Endothelial cell of umbilical vein (primary cell): ENCODE results near the gene ITSN2. TPM values are rescaled to one million over a fixed set of nuclear protein-coding genes. Genes with fewer than 3 reads are reported as not detected.

Experiments
- BruUV-seq: library from RNA; stranded (reverse); fragments of 400-500 nt; replicated peaks from 2 replicates; lab custom pipeline; 2021; lab: Mats Ljungman, UMichigan
- CTCF ChIA-PET: fragments of 300-600, 350-600 bp; sonication (Branson Sonifier 250); formaldehyde crosslinking; loops from one replicate; lab custom pipeline; 2021; ENCODE audit warnings: antibody characterized with exemption, inconsistent platforms; lab: Charles Lee
- POLR2A ChIA-PET: fragments of 300-600, 350-600 bp; sonication (Branson Sonifier 250); formaldehyde crosslinking; loops from one replicate; lab custom pipeline; 2021; ENCODE audit warnings: antibody characterized with exemption, inconsistent platforms; lab: Charles Lee
- DNase-seq: peaks from one replicate; pipeline ENCODE4 v3.0.0-alpha.2; 2011; ENCODE audit warnings: low read depth, low spot score
- FAIRE-seq: peaks from 2 replicates; lab custom pipeline; 2011; peaks lifted over from hg19 to GRCh38; lab: Jason Lieb, UNC
- H2AFZ ChIP-seq: 2 replicates; pipeline ENCODE4 v1.6.0; 2012; ENCODE audit warnings: low read depth, low read length, control low read depth, inconsistent platforms
- H3K27ac ChIP-seq: 2 replicates; pipeline ENCODE4 v1.5.1; 2011; ENCODE audit warnings: low read depth, mild to moderate bottlenecking, control low read depth, low read length, moderate library complexity; ENCODE audit not compliant: insufficient read depth
- H3K27me3 ChIP-seq, 2 experiments: 2 replicates each; pipeline versions ENCODE4 v1.6.0 to v1.6.1; 2011; ENCODE audit warnings: low read length in 2 of 2, mixed read lengths in 1 of 2; ENCODE audit not compliant: control insufficient read depth in 2 of 2, insufficient read depth in 2 of 2
- H3K36me3 ChIP-seq, 2 experiments: 2 replicates in 1 of 2; 3 replicates in 1 of 2; pipeline ENCODE4 v1.5.1; 2011; ENCODE audit warnings: low read length in 2 of 2, mild to moderate bottlenecking in 1 of 2, moderate library complexity in 1 of 2; ENCODE audit not compliant: control insufficient read depth in 2 of 2, insufficient read depth in 2 of 2; ENCODE audit errors: extremely low read depth in 1 of 2
- H3K4me1 ChIP-seq: 3 replicates; pipeline ENCODE4 v1.5.1; 2011; ENCODE audit warnings: mild to moderate bottlenecking, low read length; ENCODE audit not compliant: control insufficient read depth, insufficient read depth; ENCODE audit errors: extremely low read depth
- H3K4me2 ChIP-seq: 2 replicates; pipeline ENCODE4 v1.6.1; 2011; ENCODE audit warnings: low read length, control low read depth, mixed read lengths; ENCODE audit not compliant: insufficient read depth
- H3K4me3 ChIP-seq, 3 experiments: fragments of 200-600 bp in 1 of 3; sonication (generic), shearing (Covaris generic) in 1 of 3; replicated peaks in 1 of 3; 2 replicates each; pipeline ENCODE4 v1.5.1; 2011 to 2016; ENCODE audit warnings: control low read depth in 3 of 3, low read length in 3 of 3, mild to moderate bottlenecking in 2 of 3, inconsistent platforms in 1 of 3, low read depth in 1 of 3, moderate library complexity in 1 of 3; ENCODE audit not compliant: insufficient read depth in 1 of 3
- H3K79me2 ChIP-seq: 2 replicates; pipeline ENCODE4 v1.6.0; 2012; ENCODE audit warnings: low read length, inconsistent platforms; ENCODE audit not compliant: control insufficient read depth, insufficient read depth
- H3K9ac ChIP-seq: replicated peaks from 2 replicates; pipeline ENCODE3; 2011; ENCODE audit warnings: low read length, control low read depth; ENCODE audit not compliant: insufficient read depth; ENCODE audit errors: extremely low read depth
- H3K9me1 ChIP-seq: replicated peaks from 3 replicates; pipeline ENCODE4 v1.6.0; 2011; ENCODE audit warnings: mild to moderate bottlenecking, low read length; ENCODE audit not compliant: control insufficient read depth, insufficient read depth; ENCODE audit errors: extremely low read depth
- H3K9me3 ChIP-seq: replicated peaks from 2 replicates; pipeline ENCODE4 v1.5.1; 2012; ENCODE audit warnings: low read length, inconsistent platforms; ENCODE audit not compliant: control insufficient read depth, insufficient read depth
- H4K20me1 ChIP-seq: replicated peaks from 2 replicates; pipeline ENCODE3; 2011; ENCODE audit warnings: mild to moderate bottlenecking, low read length; ENCODE audit not compliant: control insufficient read depth, insufficient read depth; ENCODE audit errors: extremely low read depth
- CTCF ChIP-seq, 2 donors: IDR thresholded peaks; 1 replicate in 1 of 2; 2 replicates in 1 of 2; pipeline ENCODE4 v1.5.1; 2011; ENCODE audit warnings: low read length in 2 of 2, mild to moderate bottlenecking in 2 of 2, moderate library complexity in 2 of 2, control low read depth in 1 of 2, inconsistent platforms in 1 of 2, low read depth in 1 of 2; ENCODE audit not compliant: insufficient read depth in 1 of 2; ENCODE audit errors: extremely low read depth in 1 of 2
- EZH2 ChIP-seq: IDR thresholded peaks from 2 replicates; pipeline ENCODE4 v1.6.1; 2012; ENCODE audit warnings: borderline replicate concordance, low read depth, mild to moderate bottlenecking, moderate library complexity, low read length, inconsistent platforms; ENCODE audit not compliant: severe bottlenecking
- FOS ChIP-seq: IDR thresholded peaks from 2 replicates; pipeline ENCODE4 v1.6.1; 2011; ENCODE audit warnings: mild to moderate bottlenecking, low read length, moderate library complexity, borderline replicate concordance; ENCODE audit not compliant: insufficient read depth
- GATA2 ChIP-seq: IDR thresholded peaks from 2 replicates; pipeline ENCODE4 v1.7.0; 2011; ENCODE audit warnings: low read depth, mild to moderate bottlenecking, moderate library complexity, mixed read lengths, low read length; ENCODE audit not compliant: insufficient read length, insufficient read depth
- JUN ChIP-seq: IDR thresholded peaks from 2 replicates; pipeline ENCODE4 v1.6.1; 2011; ENCODE audit warnings: borderline replicate concordance, low read depth; ENCODE audit not compliant: insufficient read length, insufficient read depth
- MAX ChIP-seq: IDR thresholded peaks from 2 replicates; pipeline ENCODE4 v1.6.1; 2011; ENCODE audit not compliant: insufficient read depth, insufficient read length
- MYC ChIP-seq: IDR thresholded peaks from one replicate; pipeline ENCODE4 v1.6.1; 2011; ENCODE audit warnings: mild to moderate bottlenecking, low read depth, low read length
- POLR2A ChIP-seq: IDR thresholded peaks from 2 replicates; pipeline ENCODE4 v1.6.1; 2012; ENCODE audit warnings: low read depth, mild to moderate bottlenecking, control low read depth, low read length
- POLR2AphosphoS5 ChIP-seq: IDR thresholded peaks from 2 replicates; pipeline ENCODE4 v1.6.1; 2012; ENCODE audit warnings: low read depth, mild to moderate bottlenecking, control low read depth, low read length, moderate library complexity; ENCODE audit not compliant: insufficient read depth
- dilution Hi-C: fragments of 300-500 bp; cut with MboI; formaldehyde crosslinking; loops from one replicate; pipeline ENCODE4 v1.15.0; 2019; ENCODE audit warnings: low sequenced_read_pairs; ENCODE audit not compliant: extremely low pct_ligation_motif_present
- intact Hi-C: fragments of 100-400 bp; cut with micrococcal nuclease; formaldehyde crosslinking; loops from one replicate; pipeline ENCODE4 v1.10.0; 2022
- polyA plus RNA-seq, 4 experiments: library from polyadenylated mRNA; depleted of rRNA in 3 of 4; stranded (reverse) in 3 of 4; unstranded in 1 of 4; fragments of >200 nt; gene quantifications; 2 replicates each; pipeline versions ENCODE4 v1.2.1 to v1.2.3, GENCODE V29; 2011 to 2012; ENCODE audit warnings: missing spikeins in 1 of 4
- total RNA-seq: library from RNA; stranded (reverse); gene quantifications from 2 replicates; pipeline ENCODE4 v1.2.3, GENCODE V29; 2021

The ITSN2 gene
- total and polyA plus RNA-seq, 2 donors (not counting 3 experiments of a cell fraction or from before 2014, with no cell fraction given), result 30.5 to 56.8 TPM

GRCh38 chr2:24207359-24207758 is 153.0 kb downstream of the ITSN2 start:
- H3K4me3 ChIP-seq, result no peak overlapping the region
- H3K9me1 ChIP-seq, result no peaks in the 10 kb centered on the region
- dilution Hi-C loops, result no loop called here
- H2AFZ ChIP-seq, result no peak overlapping the region
- H3K9ac ChIP-seq, result no peak overlapping the region
- FAIRE-seq, result no peak
- H3K36me3 ChIP-seq, result peaks cover 4 to 56% of the 10 kb centered on the region in 2 experiments
- POLR2A ChIA-PET, result no interaction called here
- CTCF ChIA-PET, result no interaction called here
- no peak overlapping the region for H3K4me2 ChIP-seq
- DNase-seq, result no peak
- H3K9me3 ChIP-seq, result no peaks in the 10 kb centered on the region
- H3K4me1 ChIP-seq, result no peaks in the 10 kb centered on the region
- no TSS peak for BruUV-seq
- no peaks in the 10 kb centered on the region for H3K27me3 ChIP-seq
- no peaks in the 10 kb centered on the region for H4K20me1 ChIP-seq
- TF ChIP-seq MYC (no peak), FOS (no peak), GATA2 (no peak), POLR2A (no peak), MAX (no peak), EZH2 (no peak), CTCF (IDR thresholded peaks at IDR 0.05; ENCODE audit: extremely low read depth in 1 of 2, insufficient read depth in 1 of 2, low read depth in 1 of 2, low read length in 2 of 2) (no peak), POLR2AphosphoS5 (no peak), JUN (no peak)
- no peak overlapping the region for H3K27ac ChIP-seq
- no peaks in the 10 kb centered on the region for H3K79me2 ChIP-seq
- intact Hi-C loops, result no loop called here
